Stimulated activated naive CD8-positive, alpha-beta T cell treated with anti-CD3 and anti-CD28 coated beads, Interleukin-15, amount 100 ng/mL, for 72 hours (primary cell): ENCODE results near the gene ERBB4.

ENCODE experiments used
- ATAC-seq: fragments of 150-1000 bp; cut with Tn5 transposase; 2 replicates; pipeline ENCODE4 v1.10.0; 2021; ENCODE audit warnings: mild to moderate bottlenecking, moderate library complexity
- DNase-seq, 2 donors: peaks; one replicate each; pipeline ENCODE4 v3.0.0; 2021 to 2022
- H3K27ac Mint-ChIP-seq, 2 donors: one replicate each; pipeline ENCODE4 v1.8.0; 2022; ENCODE audit warnings: mild to moderate bottlenecking in 2 of 2, mixed read lengths in 2 of 2, moderate library complexity in 2 of 2
- H3K27me3 Mint-ChIP-seq: one replicate; pipeline ENCODE4 v1.8.0; 2022; ENCODE audit warnings: mixed read lengths
- H3K4me1 Mint-ChIP-seq: one replicate; pipeline ENCODE4 v1.8.0; 2022; ENCODE audit warnings: mild to moderate bottlenecking, mixed read lengths
- H3K4me3 Mint-ChIP-seq, 2 donors: one replicate each; pipeline ENCODE4 v1.8.0; 2022; ENCODE audit warnings: mild to moderate bottlenecking in 2 of 2, mixed read lengths in 2 of 2, moderate library complexity in 1 of 2
- H3K9me3 Mint-ChIP-seq, 2 donors: one replicate each; pipeline ENCODE4 v1.8.0; 2022; ENCODE audit warnings: mixed read lengths in 2 of 2

ERBB4 gene

DNA sequence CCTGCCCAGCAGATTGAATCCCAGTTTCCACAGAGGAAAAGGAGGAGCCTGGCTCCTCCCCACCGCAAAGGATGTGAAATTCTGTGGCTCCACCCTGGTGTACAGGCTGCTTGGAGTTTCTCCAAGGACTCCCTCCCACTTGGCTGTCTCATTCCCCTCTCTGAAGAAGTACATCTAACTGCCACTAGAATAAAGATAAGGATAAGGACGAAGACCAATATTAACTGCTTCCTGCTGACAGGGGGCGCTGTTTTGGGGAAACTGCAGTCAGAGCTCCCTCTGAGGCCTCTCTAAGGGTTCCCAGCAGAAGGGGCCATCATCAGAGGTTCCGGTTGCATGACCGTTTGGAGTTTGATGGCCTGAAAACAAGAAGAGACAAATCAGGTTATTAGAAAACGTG lies 1191.3 kb downstream of the ERBB4 start:
- ATAC-seq = no peak
- Mint-ChIP-seq H3K27me3 (no peaks in the 10 kb centered on the region), H3K27ac (no peak overlapping the region), H3K9me3 (peaks cover 0 to 7% of the 10 kb centered on the region in 2 donors), H3K4me1 (no peaks in the 10 kb centered on the region), H3K4me3 (no peak overlapping the region)
- no peak for DNase-seq

DNA sequence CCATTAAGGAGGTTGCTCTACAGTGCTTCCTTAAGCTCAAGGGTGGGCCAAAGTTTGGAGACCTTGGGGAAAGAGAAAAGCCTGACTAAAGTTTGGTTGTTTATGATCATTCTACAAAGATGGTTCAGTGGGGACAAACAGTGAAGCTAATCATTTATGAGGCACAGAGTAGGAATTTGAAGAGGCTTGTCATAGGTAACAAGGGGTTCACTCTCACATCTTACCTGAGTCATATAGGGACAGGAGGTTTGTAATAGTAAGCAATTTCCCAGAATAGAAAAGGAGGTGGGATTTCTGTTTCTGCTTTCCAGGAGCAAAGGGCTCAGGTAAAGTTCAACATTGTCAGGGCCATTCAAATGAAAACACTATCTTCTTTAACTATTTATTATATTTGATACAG lies 1194.3 kb downstream of the ERBB4 start:
- Mint-ChIP-seq H3K27me3 (no peaks in the 10 kb centered on the region), H3K4me3 (no peak overlapping the region), H3K9me3 (peaks cover 0 to 7% of the 10 kb centered on the region in 2 donors), H3K4me1 (no peaks in the 10 kb centered on the region), H3K27ac (no peak overlapping the region)
- no peak for ATAC-seq
- DNase-seq = no peak

DNA sequence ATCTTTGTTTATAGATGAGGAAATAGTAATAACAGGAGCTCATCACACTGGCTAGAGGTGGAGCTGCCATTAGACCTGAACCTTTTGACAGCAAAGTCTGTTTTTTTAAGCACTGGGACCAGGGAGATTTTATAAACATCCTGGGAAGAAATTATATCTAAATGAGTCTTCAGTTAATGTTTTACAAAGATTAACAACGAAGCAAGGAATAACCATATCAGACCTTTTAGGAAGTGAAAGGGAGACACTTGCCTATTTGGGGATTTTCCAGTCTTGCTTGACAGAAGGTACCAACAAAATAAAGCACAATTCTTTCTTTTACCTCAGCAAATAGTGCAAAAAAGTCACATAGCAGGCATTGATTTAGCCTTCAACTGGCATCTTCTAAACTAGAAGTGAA lies 1205.2 kb downstream of the ERBB4 start:
- no peak overlapping the region for H3K27ac Mint-ChIP-seq
- no peak for ATAC-seq
- H3K9me3 Mint-ChIP-seq = peaks cover 0 to 15% of the 10 kb centered on the region in 2 donors
- H3K4me1 Mint-ChIP-seq = no peaks in the 10 kb centered on the region
- no peaks in the 10 kb centered on the region for H3K27me3 Mint-ChIP-seq
- H3K4me3 Mint-ChIP-seq = no peak overlapping the region
- no peak for DNase-seq

DNA sequence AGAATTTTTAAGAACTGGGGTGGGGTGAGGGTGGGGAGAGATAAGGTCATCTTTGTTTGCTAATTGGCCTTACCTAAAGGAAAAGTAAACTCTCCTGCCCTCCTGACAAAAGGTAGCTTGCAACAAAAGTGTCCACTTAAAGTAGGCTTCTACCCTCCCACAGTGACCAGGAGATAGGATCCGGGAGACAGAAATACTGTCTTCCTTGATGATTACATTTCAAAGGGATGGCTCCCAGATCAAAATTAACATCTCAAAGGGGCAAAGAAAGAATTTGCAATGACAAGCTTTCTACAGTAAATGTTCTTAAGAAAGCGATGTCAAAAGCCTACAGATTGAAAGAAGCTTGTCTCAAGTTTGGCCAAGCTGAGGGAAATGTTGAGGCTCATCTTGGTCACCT lies 1206.9 kb downstream of the ERBB4 start:
- peaks cover 0 to 15% of the 10 kb centered on the region in 2 donors for H3K9me3 Mint-ChIP-seq
- ATAC-seq (no peak), DNase-seq (no peak)
- H3K27ac Mint-ChIP-seq = no peak overlapping the region
- H3K4me3 Mint-ChIP-seq = no peak overlapping the region
- H3K4me1 Mint-ChIP-seq = no peaks in the 10 kb centered on the region
- H3K27me3 Mint-ChIP-seq = no peaks in the 10 kb centered on the region

DNA sequence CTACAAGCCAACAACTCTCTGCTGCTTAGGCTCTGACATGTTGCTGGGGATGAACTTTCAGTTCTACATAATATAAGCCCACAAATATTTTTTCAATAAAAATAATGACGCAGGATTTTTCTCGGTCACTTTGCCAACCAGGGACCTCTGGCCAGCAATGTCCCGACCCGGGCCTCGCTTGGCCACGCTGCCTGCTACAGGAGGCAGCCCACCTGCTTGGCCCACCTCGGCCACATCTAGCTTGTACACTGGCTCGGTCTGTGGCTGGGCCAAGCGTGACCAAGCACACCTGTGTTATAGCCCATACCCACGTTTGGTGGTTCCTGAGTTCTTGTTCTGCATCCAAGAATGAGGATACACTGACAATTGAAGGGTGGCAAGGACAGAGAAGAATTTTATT lies 1208.7 kb downstream of the ERBB4 start:
- no peak overlapping the region for H3K27ac Mint-ChIP-seq

DNA sequence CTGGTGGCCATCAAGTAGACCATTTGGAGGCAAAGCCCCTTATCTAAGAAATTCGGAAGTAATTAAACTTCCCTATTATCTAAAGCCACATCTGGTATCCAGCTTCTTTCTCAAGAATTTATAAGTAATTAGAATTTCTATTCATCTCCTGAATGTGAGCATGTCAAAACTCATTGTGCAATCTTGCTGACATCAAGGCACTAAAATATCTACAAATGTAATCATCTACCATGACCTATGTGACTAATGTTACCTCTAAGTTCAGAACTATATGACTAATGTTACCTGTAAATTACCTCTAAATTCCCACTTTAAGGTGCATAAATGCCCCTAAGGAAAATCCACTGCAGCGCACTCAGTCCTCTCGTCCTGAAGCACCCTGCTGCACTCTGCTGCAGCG lies 1209.2 kb downstream of the ERBB4 start:
- H3K9me3 Mint-ChIP-seq = no peaks in the 10 kb centered on the region
- H3K27me3 Mint-ChIP-seq = no peaks in the 10 kb centered on the region
- H3K27ac Mint-ChIP-seq = no peak overlapping the region
- no peak for ATAC-seq
- no peak overlapping the region for H3K4me3 Mint-ChIP-seq
- H3K4me1 Mint-ChIP-seq = no peaks in the 10 kb centered on the region
- no peak for DNase-seq

More for the DNA sequence above, 1208.7 kb downstream of the ERBB4 start:
- Mint-ChIP-seq H3K4me1 (no peaks in the 10 kb centered on the region), H3K9me3 (no peaks in the 10 kb centered on the region), H3K4me3 (no peak overlapping the region), H3K27me3 (no peaks in the 10 kb centered on the region)
- DNase-seq (no peak), ATAC-seq (no peak)

DNA sequence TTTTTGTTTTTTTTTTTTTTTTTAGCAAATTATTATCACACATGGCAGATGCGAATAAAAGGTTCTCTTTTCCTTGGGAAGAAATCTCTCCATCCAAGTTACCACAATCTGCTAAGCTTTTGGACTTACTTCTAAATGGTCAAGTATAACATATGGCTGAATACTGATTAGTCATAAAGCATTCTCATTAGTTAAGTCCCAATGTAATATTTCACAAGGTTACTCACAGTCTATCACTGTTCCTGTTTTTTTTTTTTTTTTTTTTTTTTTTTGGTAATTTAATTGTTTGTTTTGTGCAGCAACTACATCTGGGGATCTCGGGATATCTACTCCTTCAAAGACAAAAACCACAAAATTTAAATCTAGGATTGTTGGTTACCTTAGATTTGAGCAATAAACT lies 1210.5 kb downstream of the ERBB4 start:
- Mint-ChIP-seq H3K27me3 (no peaks in the 10 kb centered on the region), H3K27ac (no peak overlapping the region), H3K4me3 (no peak overlapping the region), H3K4me1 (no peaks in the 10 kb centered on the region), H3K9me3 (peaks cover 0 to 3% of the 10 kb centered on the region in 2 donors)
- ATAC-seq (no peak), DNase-seq (no peak)
